GM12872 (cell line): ENCODE measurements around the gene SAC3D1.

Experiments
- CTCF ChIP-seq: IDR thresholded peaks from 3 replicates; pipeline ENCODE4 v1.5.1; 2011; ENCODE audit warnings: low read depth, mild to moderate bottlenecking, low read length, moderate library complexity; ENCODE audit not compliant: insufficient read depth

The SAC3D1 gene

DNA sequence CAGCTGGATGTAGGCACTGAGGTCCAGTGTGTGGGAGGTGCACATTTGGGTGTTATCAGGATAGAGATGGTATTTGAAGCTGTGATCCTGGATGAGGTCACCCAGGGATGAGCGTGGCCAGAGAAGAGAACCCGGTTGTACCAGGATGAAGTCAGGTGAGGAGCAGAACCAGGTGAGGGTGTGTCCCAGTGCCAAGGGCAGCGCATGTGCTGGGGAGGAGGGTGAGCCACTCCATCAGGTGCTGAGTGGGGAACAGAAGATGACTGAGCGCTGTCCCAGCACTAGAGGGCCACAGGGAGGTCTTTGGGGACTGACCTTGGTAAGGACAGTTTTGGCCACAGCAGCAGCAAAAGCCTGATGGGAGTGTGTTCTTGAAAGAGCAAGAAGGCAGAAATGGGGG is 24.3 kb upstream of the SAC3D1 start:
- TF ChIP-seq CTCF, result peak; percentile 20; the same call in 2 of the 3 replicates

DNA sequence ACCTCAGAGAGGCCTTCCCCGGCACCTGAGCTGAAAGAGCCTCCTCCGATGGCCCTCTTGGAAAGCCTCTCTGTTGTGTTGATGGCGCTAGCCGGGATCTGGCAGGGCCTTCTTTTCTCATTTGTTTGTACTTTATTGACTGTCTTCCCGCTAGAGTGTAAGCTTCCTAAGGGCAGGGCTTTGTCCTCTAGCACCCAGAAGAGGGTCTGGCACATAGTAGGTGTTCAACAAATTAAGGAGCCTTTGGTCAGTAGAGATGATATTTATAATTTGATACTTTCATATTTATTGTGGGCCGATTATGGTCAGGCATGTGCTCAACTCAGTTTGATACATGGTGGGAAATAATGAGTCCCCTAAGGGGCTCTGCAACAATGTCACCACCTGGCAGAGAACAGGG is 23.1 kb upstream of the SAC3D1 start:
- TF ChIP-seq CTCF, result no peak

GRCh38 chr11:65019824-65020223 is 21.2 kb upstream of the SAC3D1 start:
- no peak for TF ChIP-seq CTCF

DNA sequence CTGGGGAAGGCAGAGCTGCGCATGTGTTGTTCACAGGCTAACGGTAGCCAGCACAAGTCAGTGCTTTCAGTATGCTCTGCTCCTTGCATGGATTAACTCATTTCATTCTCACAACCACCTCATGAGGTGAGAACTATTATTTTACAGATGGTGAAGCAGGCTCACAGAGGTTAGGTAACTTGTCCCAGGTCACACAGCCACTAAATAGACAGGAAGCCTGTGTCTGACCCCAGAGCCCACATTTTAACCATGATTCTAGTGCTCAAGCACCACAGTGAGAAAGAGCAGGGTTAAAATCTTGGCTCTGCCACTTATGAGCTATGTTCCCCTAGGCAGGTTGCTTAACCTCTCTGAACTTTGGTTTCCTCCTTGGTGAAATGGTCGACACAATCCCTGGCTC is 20.0 kb upstream of the SAC3D1 start:
- TF ChIP-seq CTCF, result no peak

DNA sequence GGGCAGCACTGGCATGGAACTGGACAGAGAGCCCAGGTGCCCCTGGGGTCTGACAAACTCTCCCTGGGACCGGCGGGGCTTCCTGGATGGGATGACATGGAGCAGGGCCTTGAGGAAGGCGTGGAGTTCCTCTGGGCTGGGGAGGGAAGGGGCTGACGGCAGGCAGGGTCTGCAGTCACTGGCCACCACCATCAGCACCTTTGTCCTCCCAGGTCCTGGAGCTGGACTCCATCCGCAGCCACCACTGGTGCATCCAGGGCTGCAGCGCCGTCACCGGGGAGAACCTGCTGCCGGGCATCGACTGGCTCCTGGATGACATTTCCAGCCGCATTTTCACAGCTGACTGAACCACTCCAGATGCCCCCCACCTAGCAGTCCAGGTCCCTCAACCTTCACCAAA is 19.5 kb upstream of the SAC3D1 start:
- no peak for TF ChIP-seq CTCF

- no peak for TF ChIP-seq CTCF
Observed at GRCh38 chr11:65026810-65027209, 14.2 kb upstream of the SAC3D1 start.

DNA sequence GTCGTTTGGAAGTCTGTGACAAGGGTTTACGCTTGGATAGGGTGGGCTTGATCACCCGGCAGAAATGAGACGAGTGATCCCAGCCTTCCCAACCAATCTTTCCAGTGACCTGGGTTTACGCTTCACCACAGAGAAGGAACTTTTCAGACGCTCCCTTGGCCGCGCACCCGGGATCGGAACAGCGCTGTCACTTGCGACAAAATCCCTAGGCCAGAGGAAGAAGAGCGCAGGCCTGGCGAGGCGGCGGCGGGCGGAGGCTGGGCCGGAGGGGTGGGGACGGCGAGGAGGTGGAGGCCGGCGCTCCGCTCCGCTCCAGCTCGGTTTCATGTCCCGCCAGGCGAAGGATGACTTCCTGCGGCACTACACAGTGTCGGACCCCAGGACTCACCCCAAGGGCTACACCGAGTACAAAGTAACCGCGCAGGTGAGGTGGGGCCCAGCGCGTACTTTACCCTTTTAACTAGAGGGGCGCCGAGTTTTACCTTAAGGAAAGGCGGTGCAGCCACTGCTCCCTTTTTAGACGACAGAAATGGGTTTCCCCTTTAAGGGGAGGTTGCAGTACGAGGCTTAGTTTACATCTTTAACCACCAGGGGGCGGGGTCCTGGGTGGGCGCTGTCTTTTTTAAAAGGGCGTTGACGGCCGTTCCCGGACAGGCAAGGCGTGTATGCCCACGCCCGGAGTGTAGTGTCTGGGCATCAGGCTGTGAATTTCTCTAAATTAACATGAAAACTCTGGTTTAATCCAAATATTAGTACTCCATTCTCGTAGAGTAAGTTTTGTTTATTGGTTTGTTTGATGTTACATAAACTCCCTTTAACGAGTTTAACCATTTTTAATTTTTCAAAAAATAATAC is 13.6 kb upstream of the SAC3D1 start, which contains the start of gene SNX15:
TSS of gene SNX15 (plus strand) at position 227 of the 855 bp plus-strand sequence. CDS start at position 326, 99 bp downstream.
- peak; percentile 39; the same call in 2 of the 3 replicates for TF ChIP-seq CTCF
